ENCODE data around the gene ONECUT2.

ONECUT2 gene

DNA sequence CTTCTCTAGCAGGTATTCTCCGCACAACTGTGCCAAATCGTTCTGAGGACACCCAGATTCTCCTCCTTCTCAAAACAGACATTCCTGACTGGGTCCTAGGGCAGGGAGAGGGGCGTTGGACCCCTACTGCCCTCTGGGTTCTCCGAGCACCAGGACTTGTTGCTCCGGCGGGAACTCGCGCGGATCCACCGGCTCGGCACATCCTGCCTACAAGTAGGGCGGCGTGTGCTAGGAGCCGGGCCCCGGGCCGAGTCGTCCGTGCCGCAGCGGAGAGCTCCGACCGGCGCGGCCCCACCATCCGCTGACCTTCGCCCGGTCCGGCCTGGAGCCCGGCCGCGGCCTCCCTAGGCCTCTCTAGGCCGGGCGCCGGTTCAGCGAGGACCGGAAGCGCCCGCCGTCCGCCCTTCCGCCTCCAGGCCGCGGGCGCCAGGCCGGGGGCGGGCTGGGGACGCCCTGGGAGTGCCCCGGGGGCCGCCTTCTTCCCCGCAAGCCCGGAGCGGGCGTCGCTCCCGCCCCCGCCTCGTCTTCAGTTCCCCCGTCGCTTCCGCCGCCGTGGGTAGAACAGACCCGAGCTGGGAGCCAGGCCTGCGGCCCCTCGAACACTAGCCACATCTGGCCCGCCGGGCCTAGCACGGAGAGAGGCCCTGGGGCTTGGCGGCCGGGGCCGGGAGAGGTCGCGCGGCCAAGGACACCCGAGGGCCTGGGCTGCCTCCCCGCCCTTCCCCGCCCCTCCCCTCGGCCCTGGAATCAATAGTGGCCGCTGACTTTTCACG lies 7.6 kb upstream of the ONECUT2 start:
- no peak overlapping the region for H3K4me3 ChIP-seq (replicated peaks; ENCODE audit: low read depth, low read length)
- no peak for TF ChIP-seq CTCF (IDR thresholded peaks at IDR 0.05; ENCODE audit: low read length, missing control alignments)
- no peak for DNase-seq (ENCODE audit: low read depth)

DNA sequence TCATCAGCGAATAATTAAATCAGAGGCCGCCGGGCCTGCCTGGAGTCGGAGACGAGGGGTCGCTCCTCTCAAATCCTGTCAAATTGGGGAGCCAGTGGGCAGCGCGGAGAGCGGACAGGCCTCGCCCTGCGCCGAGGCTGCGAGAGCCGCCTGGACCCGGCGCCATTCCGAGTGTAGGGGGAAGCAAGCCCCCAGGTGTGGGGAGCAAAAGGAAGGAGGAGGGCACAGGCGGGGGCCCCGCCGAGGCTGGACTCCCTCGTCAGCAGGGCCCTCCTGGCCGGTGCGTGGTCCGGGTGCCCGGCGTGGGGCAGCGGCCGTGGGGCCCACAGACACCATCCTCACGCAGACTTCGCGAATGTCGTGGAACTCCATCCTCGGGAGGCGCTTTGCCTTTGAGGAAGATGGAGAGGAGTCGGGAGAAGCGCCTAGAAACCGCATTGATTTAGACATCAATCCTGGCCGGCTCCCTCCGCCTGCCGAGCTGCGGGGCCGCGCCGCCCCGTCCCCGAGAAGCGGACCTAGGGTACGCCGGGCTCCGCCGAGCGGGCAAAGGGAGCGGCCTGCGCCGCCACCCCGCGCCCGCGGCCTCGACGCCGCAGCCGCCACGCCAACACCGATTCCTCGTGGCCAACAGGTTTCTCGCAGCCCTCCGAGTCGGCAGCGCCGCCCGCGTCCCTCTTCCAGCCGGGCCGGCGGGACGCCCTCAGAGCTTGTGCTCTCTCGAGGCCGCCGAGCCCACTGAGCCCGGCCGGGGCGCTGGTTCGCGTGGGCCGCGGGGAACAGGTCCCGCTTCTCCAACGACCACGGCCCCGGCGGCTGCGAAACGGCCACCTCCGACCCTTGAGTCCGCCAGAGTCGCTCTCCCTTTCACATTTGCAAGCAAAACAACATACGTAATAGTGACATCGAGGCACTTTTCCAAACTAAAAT lies 6.7 kb upstream of the ONECUT2 start:
- no peak for DNase-seq (ENCODE audit: low read depth)
- no peak for TF ChIP-seq CTCF (IDR thresholded peaks at IDR 0.05; ENCODE audit: low read length, missing control alignments)

GRCh38 chr18:57429167-57430078 lies 5.8 kb upstream of the ONECUT2 start:
- TF ChIP-seq CTCF (IDR thresholded peaks at IDR 0.05; ENCODE audit: low read length, missing control alignments), result no peak
- H3K4me3 ChIP-seq (replicated peaks; ENCODE audit: low read depth, low read length), result no peak overlapping the region
- no peak for DNase-seq (ENCODE audit: low read depth)

More for the DNA sequence above, 6.7 kb upstream of the ONECUT2 start:
- H3K4me3 ChIP-seq (replicated peaks; ENCODE audit: low read depth, low read length), result no peak overlapping the region

GRCh38 chr18:57430079-57431001 lies 4.8 kb upstream of the ONECUT2 start:
- no peak for TF ChIP-seq CTCF (IDR thresholded peaks at IDR 0.05; ENCODE audit: low read length, missing control alignments)
- H3K4me3 ChIP-seq (replicated peaks; ENCODE audit: low read depth, low read length), result no peak overlapping the region

GRCh38 chr18:57431002-57431382 lies 4.2 kb upstream of the ONECUT2 start:
- no peak overlapping the region for H3K4me3 ChIP-seq (replicated peaks; ENCODE audit: low read depth, low read length)
- no peak for DNase-seq (ENCODE audit: low read depth)
- no peak for TF ChIP-seq CTCF (IDR thresholded peaks at IDR 0.05; ENCODE audit: low read length, missing control alignments)

More at GRCh38 chr18:57430079-57431001, 4.8 kb upstream of the ONECUT2 start:
- no peak for DNase-seq (ENCODE audit: low read depth)

All from fibroblast of pulmonary artery (primary cell).